Activated CD4-positive, CD25-positive, alpha-beta regulatory T cell treated with anti-CD3 and anti-CD28 coated beads, Interleukin-2, amount 50 U/mL, for 72 hours (primary cell): ENCODE data around the gene PCED1B.
"Not testable (repeated sequence)": the region's sequence is repeated elsewhere in the genome, so short reads cannot be mapped to it uniquely, and the experiment has no call there.

Source experiments
- DNase-seq: peaks from one replicate; pipeline ENCODE4 v3.0.0; 2021

Gene PCED1B

DNA sequence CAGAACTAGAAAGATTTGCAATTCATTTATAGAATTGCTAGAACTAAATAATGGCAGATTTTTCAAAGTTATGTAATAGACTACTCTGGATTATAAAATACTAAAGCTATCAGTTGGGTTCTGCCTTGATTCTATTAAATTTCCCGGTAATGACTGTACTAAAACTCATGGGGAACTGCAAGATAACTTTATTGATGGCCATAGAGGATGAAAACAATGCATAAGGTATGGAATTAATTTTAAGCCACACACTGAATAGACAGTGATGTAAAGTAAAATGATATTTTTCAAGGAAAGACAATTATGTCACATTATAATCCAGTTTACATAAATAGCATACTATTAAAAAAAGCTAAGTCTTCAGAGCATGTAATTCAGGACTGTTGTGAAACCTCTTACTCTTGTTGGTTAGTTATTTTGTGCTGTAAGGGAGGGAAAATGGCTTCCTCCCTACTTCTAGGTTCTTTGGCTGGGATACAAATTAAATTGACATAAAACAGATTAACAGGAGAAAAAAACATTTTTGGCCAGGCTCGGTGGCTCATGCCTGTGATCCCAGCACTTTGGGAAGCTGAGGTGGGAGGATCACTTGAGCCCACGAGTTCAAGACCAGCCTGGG lies 134.7 kb downstream of the PCED1B start:
- no peak for DNase-seq

DNA sequence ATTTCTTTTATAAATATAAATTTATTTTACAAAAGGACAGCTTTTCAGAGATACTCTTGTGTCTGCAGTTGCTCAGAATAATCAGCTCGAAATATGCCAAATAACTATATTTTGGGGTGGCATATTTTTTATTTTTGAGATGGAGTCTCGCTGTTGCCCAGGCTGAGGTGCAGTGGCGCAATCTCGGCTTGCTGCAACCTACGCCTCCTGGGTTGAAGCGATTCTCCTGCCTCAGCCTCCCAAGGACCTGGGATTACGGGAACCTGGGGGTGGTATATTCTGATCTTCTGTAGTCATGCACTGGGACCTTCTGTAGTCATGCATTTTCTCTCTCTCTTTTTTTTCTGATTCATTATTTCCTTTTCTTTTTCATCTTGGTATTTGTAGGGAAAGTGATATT lies 135.3 kb downstream of the PCED1B start:
- DNase-seq, result no peak

DNA sequence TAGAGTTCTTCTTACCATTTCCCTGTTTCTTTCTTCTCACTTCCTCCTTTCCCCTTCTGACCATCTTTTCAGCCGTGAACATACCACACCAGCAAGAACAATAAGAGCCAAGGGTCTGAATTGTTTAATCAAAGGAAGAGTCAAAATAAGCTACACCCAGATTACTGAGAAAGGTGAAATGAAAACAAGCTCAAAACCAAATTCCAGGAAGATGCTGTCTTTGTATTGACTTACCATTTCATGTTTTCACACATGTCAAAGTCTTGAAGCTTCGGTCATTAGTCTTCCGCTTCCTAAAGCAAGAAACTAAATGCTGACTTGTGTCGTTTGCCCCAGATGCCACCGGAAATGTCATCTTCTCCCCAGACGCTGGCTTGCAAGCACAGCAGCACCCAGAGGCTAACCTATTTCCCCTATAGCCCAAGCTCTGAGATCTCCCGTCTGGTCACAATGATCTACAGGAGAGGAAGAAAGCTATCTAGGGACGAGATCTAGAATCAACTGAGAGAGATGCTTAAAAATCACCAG lies 136.8 kb downstream of the PCED1B start:
- peak; percentile 56 for DNase-seq

DNA sequence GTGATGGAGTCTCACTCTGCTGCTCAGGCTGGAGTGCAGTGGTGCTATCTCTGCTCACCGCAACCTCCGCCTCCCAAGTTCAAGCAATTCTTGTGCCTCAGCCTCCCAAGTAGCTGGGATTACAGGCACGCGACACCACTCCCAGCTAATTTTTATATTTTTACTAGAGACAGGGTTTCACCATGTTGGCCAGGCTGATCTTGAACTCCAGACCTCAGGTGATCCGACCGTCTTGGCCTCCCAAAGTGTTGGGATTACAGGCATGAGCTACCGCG lies 138.1 kb downstream of the PCED1B start:
- not testable (repeated sequence) for DNase-seq

DNA sequence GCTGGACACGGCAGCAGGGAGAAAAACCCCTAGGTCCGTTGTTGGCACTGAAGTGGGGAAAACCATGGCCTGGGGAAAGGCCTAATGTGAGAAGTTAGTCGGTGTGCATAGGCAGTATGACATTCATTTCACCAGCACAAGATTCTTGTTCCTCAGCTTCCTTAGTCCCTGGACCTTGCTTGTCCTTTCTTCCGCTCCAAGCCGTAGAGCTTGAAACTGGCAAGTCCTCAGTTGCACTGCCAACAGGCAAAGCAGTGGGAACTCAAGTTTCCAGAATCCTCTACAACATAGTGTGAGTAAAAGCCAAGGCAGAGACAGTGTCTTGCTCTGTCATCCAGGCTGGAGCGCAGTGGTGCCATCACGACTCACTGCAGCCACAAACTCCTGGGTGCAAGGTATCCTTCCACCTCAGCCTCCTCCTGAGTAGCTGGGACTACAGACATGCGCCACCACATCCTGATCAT lies 138.8 kb downstream of the PCED1B start:
- no peak for DNase-seq

DNA sequence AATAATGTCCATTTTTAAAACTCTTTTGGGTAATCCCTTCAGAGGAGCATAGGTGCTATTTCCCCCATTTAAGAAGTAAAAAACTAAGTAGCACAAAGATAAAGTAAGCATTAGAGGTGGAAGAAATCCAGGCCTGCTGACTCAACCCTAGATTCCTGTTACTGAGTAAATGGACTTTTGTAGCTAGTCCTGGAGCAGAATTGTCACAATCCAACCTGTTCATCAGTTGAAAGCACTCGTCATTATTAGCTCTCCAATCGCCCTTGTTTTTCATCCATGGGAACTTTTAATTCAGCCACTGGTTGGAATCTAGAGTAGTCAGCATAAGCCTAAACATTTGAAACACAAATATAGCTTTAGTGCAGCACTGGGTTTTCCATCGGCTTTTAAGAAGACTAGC lies 139.8 kb downstream of the PCED1B start:
- no peak for DNase-seq

DNA sequence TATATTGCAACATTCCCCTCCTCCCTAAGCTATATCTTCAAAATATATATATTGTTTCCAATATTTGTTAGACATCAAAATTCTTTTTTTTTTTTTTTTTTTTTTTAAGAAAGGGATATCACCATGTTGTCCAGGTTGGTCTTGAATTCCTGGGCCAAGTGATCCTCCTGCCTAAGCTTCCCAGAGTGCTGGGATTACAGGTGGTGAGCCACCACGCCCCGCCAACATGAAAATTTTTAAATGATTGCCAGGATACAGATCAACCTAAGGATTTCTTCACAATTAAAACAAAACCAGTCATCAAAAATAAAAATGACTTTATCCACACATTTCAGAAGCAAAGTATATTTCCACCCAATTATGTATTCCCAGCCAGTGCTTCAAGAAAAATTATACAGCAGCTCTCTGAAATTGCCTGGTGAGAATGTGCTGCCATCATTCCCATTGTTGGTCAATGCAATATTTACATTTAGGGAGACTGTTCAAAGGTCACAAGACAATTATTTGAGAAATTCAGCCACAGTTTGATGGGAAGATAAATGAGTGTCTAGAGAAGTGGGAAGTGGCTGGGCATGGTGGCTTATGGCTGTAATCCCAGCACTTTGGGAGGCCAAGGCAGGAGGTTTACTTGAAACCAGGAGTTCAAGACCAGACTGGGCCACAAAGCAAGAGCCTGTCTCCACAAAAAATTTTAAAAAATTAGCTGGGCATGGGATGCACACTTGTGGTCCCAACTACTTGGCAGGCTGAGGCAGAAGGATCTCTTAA lies 142.0 kb downstream of the PCED1B start:
- no peak for DNase-seq

DNA sequence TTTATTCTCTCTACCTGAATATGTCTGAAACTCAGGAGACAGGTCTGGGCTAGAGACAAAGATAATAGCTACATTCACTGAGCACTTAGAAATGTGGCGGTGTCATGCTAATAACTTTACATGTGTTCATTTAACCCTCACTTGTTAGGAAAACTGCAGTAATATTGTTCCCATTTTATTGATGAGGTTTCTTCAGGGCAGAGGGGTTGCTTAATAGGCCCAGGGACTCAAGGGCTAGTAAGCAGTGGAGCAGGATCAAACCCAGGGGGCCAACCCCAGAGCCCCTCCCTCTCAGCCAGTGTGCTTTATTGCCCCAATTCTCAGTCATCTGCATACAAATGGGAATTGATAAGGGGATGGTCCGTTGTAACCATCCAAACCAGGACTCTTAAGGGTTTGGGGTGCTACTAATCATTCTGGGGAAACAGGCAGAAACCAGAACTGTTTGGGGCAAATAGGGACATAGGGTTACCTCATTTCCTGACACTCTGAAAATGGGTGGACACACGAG lies 143.2 kb downstream of the PCED1B start:
- no peak for DNase-seq

DNA sequence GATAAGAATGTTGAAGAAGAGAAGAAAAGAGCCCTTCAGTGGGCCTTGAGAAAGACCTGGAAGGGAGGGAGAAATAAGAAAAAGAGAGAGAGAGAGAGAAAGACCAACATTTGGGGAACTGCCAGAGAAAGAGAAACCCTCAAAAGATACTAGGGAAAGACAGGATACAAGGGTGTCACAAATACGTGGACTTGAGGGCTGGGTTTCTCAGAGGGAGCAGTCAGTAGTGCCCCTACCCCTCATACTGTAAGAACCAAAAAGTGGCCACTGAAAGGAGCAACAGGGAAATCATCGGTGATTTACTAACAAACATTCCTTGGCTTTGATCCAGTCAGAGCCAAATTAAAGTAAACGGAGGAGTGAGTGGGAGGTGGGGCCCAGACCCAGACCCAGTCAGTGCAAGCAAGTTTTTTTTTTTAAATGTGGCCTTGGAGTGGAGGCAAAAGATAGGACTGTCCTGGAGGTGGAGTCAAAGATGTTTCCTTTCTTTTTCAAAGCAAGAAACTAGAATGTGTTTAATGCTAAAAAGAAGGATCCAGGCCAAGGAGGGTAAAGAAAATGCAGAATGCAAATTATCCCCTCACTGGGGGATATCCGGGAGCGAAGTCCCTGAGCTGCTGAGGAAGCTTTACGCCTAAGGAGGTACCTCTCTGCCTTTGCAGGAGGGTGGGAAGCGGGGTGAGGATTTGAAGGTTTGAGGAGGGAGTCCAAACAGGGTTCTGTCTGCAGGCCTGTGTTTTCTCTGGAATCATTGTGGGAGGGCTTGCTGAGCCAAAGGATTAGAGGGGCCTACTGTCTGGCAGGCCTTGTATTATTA lies 143.8 kb downstream of the PCED1B start:
- DNase-seq, result no peak

DNA sequence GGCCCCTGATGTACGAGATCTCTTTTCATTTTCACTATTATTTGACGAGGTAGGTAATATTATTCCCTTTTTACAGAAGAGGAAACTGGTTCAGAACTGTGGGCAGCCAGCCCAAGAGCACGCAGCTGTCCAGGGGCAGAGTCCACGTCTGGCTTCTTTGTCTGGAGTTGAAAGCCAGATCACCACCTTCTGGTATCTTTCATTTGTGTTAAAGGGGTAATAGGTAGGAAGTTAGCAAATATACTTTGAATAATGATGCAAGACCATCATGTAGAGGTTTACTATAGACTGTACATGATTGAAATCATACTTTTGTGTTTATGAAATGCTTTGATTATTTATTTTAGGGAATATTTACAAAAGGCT lies 144.4 kb downstream of the PCED1B start:
- no peak for DNase-seq

DNA sequence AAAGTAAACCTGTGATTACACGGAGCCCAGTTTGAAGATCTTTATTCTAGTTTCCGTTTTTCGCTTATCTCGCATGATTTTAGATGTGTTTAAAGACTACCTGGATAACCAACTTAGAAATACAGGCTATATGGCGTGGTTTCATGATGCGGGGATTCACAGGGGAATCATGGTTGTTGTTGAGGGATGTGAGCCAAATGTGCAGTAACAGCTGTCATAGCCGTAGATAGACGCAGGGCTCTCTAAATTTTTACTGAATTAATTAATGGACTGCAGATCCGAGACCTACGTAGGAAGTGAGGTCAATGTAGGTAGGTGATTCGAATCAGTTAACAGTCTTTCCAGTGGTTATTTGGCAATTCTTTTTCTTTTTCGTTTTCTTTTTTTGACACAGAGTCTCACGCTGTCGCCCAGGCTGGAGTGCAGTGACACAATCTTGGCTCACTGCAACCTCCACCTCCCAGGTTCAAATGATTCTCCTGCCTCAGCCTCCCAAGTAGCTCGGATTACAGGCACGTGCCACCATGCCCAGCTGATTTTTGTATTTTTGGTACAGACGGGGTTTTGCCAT lies 145.2 kb downstream of the PCED1B start:
- no peak for DNase-seq

DNA sequence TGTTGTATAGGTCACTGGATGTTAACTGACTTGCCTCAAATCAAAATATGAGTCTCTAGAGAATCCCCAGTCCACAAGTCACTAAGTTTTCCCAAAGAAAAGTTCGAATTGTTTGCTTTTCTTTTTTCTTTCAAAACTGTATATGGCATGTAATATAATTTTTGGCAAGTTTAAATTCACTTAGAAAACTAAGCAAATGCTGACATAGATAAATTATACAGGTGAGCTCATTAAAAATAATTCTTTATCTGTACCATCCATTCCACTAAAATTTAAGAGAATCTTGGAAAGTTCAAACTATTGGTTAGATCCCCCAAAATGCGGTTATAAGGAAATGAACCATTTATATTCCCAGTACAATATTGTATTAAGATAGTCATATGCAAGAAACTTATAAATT lies 145.9 kb downstream of the PCED1B start:
- no peak for DNase-seq

DNA sequence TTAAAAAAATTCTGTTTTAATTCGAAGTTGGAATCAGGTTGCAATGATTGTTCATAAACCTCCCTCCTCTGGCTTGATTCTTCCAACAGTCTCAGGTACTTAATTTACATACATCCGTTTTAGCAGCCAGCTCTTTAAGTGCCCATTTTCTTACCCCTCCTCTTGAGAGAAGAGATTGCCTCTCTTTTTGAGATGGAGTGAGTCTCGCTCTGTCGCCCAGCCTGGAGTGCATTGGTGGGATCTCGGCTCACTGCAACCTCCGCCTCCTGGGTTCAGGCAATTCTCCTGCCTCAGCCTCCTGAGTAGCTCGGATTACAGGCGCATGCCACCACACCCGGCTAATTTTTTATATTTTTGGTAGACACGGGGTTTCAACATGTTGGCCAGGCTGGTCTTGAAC lies 146.8 kb downstream of the PCED1B start:
- no peak for DNase-seq

DNA sequence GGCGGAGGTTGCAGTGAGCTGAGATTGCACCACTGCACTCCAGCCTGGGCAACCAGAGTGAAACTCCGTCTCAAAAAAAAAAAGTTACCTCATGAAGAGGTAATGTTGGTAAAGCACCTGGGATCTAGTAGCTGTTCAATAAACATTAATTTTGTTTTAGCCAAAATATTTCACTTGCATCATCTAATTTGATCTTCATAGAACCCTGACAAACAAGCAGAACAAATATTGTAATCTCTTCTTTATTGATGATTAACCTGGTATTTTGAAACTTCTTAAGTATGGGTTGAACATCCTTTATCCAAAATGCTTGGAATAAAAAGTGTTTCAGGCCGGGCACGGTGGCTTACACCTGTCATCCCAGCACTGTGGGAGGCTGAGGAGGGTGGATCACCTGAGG lies 149.4 kb downstream of the PCED1B start:
- no peak for DNase-seq

DNA sequence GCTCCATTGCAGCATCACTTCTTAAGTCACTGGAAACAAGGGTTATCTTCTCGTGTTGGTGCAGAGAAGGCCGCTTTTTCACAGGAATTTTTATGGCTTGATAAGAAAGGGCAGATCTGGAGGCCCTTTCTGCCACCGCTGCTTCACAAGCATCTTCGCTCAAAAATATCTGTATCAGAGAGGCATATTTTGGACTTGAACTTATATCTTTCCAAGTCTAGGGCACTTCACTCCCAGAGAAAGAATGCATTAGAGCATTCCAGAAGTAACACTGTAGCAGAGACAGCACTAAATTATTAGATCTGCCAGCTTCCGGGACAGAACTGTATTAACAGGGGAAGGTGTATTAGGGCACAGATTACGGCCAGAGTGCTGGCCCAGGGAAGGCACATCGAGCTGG lies 152.0 kb downstream of the PCED1B start:
- no peak for DNase-seq

DNA sequence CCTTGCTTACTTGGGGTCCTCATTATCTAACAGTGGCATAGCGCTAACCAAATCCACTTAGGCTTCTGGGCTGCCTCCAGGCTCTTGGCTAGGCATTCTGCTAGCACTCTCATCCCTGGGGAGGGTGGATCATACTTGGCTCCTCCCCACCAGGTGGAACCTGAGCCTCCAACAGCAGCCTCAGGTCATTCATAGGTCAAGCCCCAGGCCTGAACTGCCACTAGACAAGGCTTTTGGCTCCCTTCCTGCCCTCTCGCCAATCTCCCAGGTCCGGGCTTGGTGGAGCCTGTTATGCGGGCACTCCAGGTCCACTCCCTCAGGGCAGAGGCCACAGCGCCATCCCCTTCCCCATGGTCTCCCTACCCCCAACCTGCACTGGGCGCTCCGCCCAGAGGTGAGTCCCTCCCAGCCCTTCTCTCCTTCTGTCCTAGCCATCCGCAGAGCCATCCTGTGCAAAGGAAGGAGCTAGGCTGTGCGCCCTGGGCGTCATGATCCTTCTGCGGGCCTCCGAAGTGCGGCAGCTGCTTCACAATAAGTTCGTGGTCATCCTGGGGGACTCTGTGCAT lies 155.2 kb downstream of the PCED1B start:
- DNase-seq, result no peak

DNA sequence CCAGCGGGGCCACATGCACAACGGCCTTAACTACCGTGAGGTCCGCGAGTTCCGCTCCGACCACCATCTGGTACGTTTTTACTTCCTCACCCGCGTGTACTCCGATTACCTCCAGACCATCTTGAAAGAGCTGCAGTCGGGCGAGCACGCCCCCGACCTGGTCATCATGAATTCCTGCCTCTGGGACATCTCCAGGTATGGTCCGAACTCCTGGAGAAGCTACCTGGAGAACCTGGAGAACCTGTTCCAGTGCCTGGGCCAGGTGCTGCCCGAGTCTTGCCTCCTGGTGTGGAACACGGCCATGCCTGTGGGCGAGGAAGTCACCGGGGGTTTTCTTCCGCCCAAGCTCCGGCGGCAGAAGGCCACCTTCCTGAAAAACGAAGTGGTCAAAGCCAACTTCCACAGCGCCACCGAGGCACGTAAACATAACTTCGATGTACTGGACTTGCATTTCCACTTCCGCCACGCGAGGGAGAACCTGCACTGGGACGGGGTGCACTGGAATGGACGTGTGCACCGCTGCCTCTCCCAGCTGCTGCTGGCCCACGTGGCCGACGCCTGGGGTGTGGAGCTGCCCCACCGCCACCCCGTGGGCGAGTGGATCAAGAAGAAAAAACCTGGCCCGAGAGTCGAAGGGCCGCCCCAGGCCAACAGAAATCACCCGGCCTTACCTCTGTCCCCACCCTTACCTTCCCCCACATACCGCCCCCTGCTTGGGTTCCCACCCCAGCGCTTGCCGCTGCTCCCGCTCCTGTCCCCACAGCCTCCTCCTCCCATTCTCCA lies 156.0 kb downstream of the PCED1B start:
- no peak for DNase-seq

DNA sequence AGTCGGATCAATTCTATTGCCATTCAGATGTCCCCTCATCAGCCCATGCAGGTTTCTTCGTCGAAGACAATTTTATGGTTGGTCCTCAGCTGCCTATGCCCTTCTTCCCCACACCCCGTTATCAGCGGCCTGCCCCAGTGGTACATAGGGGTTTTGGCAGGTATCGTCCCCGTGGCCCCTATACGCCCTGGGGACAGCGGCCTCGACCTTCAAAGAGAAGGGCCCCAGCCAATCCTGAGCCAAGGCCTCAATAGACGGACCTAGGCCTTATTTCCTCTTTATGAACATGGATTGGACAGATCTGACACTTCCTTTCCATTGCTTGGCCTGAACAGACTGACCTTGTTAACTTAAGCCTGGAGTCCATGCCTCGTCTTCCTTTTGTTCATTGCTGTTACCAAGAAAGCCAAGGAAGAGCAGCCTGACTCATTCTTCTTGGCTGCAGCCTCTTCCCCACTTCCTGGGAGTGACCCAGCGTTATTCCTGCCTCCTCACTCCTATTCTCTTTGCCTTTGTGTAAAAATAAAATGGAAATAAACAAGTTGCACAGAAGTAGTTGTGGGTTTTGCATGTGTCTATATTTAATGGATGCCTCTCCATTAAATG lies 156.8 kb downstream of the PCED1B start:
- no peak for DNase-seq

DNA sequence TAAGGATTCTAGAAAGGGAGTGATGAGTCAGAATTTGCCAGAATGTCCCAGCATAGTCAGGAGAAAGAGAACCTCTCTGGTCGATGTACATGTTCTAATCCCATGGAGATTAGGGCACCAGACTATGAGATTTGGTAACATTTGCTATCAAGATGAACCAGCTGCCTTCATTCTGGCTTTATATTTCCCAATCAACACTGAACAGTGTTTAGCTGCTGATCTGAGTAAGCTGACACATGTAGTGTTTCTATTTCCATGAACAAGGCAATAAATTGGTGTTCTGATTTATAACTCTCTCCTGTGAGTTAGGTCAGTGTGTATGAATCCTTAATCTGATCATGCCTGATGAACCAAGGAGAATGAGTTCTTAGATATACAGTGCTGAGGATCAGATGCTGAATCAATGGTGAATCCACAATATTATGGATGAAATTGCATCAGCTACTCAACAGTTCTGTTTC lies 158.4 kb downstream of the PCED1B start:
- no peak for DNase-seq

DNA sequence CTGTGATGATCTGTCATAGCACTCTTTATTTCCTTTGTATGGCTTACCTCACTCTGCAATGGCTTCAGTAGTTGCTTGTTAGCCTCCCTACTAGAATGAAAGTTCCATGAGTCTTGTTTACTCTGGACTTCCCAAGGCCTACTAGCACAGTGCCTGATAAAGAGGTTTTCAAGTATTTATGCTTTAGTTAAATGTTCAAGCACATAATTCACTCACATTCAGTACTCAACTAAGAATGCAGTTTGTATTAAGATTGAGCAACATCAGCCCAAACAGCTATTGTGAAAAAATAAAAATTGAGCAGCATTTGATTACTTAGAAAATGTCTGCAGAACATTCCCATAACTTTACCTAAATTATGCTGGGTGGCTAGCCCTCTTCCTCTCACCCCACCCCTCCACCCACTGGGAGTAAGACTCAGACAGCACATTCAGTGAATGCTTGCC lies 159.3 kb downstream of the PCED1B start:
- DNase-seq, result no peak

DNA sequence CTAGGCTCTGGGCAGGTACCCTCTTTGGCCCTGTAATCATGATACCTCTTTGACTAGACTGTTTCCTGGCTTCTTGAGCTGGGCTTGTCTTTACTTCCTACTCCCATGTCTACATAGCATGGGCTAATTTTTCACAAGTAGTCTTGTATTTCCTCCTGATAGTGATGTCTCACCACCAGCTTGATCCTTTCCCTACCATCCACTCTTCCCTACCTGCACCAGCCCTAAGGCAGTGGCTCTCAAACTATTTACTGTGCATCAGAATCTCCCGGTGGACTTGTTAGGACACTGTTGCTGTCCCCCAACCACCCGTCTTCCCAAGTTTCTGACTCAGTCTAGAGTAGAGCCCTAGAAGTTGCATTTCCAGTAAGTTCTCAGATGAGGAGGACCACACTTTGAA lies 163.0 kb downstream of the PCED1B start:
- DNase-seq, result no peak

DNA sequence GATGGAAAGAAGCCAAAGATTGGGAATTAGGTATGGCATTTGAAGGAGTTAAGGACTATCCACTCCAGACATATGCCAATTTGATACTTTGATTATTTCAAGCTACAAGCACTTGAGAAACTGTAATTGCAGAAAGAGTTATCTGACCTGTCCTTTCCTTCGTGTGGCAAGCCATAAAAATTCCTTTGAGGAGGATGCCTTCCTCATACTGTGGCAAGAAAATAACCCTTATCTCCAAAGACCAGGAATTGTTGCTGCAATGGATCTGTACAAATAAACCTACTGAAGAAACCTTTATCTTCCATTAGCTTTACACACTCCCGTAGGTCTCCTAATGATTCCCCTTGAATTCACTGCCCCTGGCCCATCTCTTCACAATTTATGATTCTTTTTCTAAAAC lies 165.4 kb downstream of the PCED1B start:
- DNase-seq, result no peak
